Transverse colon (tissue), 4 donors: ENCODE results near the gene CRABP2. TPM values are rescaled to one million over a fixed set of nuclear protein-coding genes. Genes with fewer than 3 reads are reported as not detected.

Experiments
- DNase-seq: peaks from one replicate; pipeline ENCODE4 v3.0.0-alpha.2; 2019
- H3K27ac ChIP-seq, 4 donors: fragments of 200-600 bp; sonication (generic); 2 replicates each; pipeline ENCODE4 v1.5.1; 2016 to 2018; ENCODE audit warnings: inconsistent platforms in 4 of 4
- H3K27me3 ChIP-seq: fragments of 200-600 bp; sonication (generic); 2 replicates; pipeline ENCODE4 v1.5.1; 2017; ENCODE audit warnings: inconsistent platforms
- H3K36me3 ChIP-seq, 4 donors: fragments of 200-600 bp; sonication (generic); 2 replicates each; pipeline ENCODE4 v1.5.1; 2017 to 2019; ENCODE audit warnings: inconsistent platforms in 4 of 4
- H3K4me1 ChIP-seq, 4 donors: fragments of 200-600 bp; sonication (generic); 2 replicates each; pipeline ENCODE4 v1.5.1; 2017 to 2020; ENCODE audit warnings: inconsistent platforms in 4 of 4
- H3K4me3 ChIP-seq, 4 donors: fragments of 200-600 bp; sonication (generic); 1 replicate in 1 of 4; 2 replicates in 3 of 4; pipeline versions ENCODE4 v1.5.1 to v1.6.1; 2017 to 2019; ENCODE audit warnings: inconsistent platforms in 4 of 4
- H3K9me3 ChIP-seq, 2 donors: fragments of 200-600 bp; sonication (generic); 2 replicates each; pipeline ENCODE4 v1.5.1; 2017 to 2019; ENCODE audit warnings: inconsistent platforms in 2 of 2
- EP300 ChIP-seq: sonication (generic); formaldehyde crosslinking; IDR thresholded peaks from one replicate; pipeline ENCODE4 v1.6.1; 2017; ENCODE audit warnings: antibody characterized with exemption, low read depth
- POLR2A ChIP-seq: fragments of 450-650 bp; IDR thresholded peaks from one replicate; pipeline ENCODE4 v1.6.1; 2016; ENCODE audit warnings: antibody characterized with exemption, mild to moderate bottlenecking, moderate library complexity
- POLR2AphosphoS5 ChIP-seq, 3 donors: sonication (generic); formaldehyde crosslinking; IDR thresholded peaks; one replicate each; pipeline ENCODE4 v1.6.1; 2016; ENCODE audit warnings: antibody characterized with exemption in 3 of 3
- WGBS, 2 donors: methylation state at CpG; one replicate each; pipeline ENCODE4 v1.1.5; 2018; ENCODE audit warnings: low coverage in 1 of 2; 5-methylcytosine and 5-hydroxymethylcytosine counted together
- in situ Hi-C, 4 donors: fragments of 200-750 bp; cut with MboI; loops; one replicate each; pipeline versions ENCODE4 v1.15.0 to v1.15.1; 2017; ENCODE audit warnings: low sequenced_read_pairs in 3 of 4, low pct_ligation_motif_present in 1 of 4, low pct_unique_long_range_greater_than_20kb in 1 of 4
- intact Hi-C: fragments of 100-400 bp; cut with DNase I; formaldehyde crosslinking; loops from one replicate; pipeline ENCODE4 v1.15.1; 2023; ENCODE audit warnings: low total_unique reads
- total RNA-seq, 4 donors: library from RNA; depleted of rRNA; stranded (reverse); fragments of >200 nt; gene quantifications; one replicate each; pipeline ENCODE4 v1.1.0, GENCODE V29; 2016
- TF ChIP-seq, protein P1 (sequence below), 5 experiments: fragments of 200-600 bp in 3 of 5; fragments of 450-650 bp in 2 of 5; sonication (generic) in 3 of 5; IDR thresholded peaks; 1 replicate in 2 of 5; 2 replicates in 3 of 5; pipeline ENCODE4 v1.5.1; 2016 to 2017; ENCODE audit warnings: antibody characterized with exemption in 5 of 5, inconsistent platforms in 3 of 5, mild to moderate bottlenecking in 2 of 5, moderate library complexity in 1 of 5

CRABP2 gene
- total RNA-seq, 4 donors from 2014 or later: 0.79 to 1.9 TPM; not detected in 2

DNA sequence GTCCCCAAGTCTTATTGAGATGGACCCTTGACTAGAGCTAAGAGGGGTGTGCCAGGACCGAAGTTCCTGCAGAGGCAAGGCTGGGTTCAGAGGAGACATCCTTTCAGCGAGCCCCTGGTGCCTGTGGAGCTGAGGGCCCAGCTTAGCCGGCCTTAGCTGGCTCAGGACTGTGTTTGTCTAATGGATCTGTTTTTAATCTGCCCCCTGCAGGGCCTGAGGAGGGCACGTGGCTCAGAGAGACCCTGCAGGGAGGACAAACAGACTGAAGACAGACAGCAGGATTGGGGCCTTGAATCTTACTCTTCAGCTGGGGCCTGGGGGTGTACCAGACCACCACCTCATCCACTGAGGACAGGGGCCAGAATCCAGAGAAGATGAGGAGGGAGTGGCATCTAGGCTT, 1.6 kb downstream of the CRABP2 start:
- in situ Hi-C loops: loop anchor here in 1 of 4 donors (10.0 kb wide), 1 partner anchor 161 kb away; the partner anchor contains the start of gene NTRK1

DNA sequence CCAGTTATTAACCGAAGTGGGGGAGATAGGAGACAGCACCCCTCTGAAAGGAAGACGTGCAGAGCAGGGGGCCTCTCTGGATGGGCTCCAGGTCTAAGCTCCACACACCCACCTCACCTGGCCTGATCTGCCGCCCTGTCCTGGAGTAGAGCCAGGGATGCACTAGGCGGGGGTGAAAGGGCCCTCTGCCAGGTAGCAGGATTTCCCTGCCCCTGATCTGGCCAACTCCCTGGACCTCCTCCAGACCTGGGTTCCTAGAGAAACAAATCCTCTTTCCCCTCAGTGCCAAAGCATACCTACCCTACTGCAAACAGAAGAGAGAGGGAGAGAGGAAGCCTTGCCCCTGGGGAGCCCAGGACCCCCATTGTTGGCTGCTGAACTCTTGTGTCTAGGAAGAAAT, 2.0 kb downstream of the CRABP2 start:
- no peak for DNase-seq
- Histone ChIP-seq H3K4me1 (peaks cover 23 to 36% (median 28%) of the 10 kb centered on the region in 4 donors), H3K36me3 (no peaks in the 10 kb centered on the region), H3K9me3 (no peaks in the 10 kb centered on the region), H3K27ac (no peak overlapping the region), H3K4me3 (no peak overlapping the region), H3K27me3 (peaks cover 56% of the 10 kb centered on the region)
- WGBS, 2 donors: 66% methylated on average over 4 of the region's 4 CpGs; no CpG with 5 or more reads in 1 of the 2 donors
- intact Hi-C loops: no loop called here
- TF ChIP-seq POLR2A: no peak
- TF ChIP-seq, protein P1, sequence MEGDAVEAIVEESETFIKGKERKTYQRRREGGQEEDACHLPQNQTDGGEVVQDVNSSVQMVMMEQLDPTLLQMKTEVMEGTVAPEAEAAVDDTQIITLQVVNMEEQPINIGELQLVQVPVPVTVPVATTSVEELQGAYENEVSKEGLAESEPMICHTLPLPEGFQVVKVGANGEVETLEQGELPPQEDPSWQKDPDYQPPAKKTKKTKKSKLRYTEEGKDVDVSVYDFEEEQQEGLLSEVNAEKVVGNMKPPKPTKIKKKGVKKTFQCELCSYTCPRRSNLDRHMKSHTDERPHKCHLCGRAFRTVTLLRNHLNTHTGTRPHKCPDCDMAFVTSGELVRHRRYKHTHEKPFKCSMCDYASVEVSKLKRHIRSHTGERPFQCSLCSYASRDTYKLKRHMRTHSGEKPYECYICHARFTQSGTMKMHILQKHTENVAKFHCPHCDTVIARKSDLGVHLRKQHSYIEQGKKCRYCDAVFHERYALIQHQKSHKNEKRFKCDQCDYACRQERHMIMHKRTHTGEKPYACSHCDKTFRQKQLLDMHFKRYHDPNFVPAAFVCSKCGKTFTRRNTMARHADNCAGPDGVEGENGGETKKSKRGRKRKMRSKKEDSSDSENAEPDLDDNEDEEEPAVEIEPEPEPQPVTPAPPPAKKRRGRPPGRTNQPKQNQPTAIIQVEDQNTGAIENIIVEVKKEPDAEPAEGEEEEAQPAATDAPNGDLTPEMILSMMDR (IDR thresholded peaks at IDR 0.05): no peak
- TF ChIP-seq POLR2AphosphoS5 (IDR thresholded peaks at IDR 0.05): no peak
- no peak for TF ChIP-seq EP300
- in situ Hi-C loops: loop anchor here in 1 of 4 donors (10.0 kb wide), 1 partner anchor 161 kb away; the partner anchor contains the start of gene NTRK1

More for the DNA sequence above, 1.6 kb downstream of the CRABP2 start:
- H3K4me3 ChIP-seq: no peak overlapping the region
- DNase-seq: no peak
- no peaks in the 10 kb centered on the region for H3K9me3 ChIP-seq
- H3K4me1 ChIP-seq: peaks cover 23 to 36% (median 28%) of the 10 kb centered on the region in 4 donors
- no peak for TF ChIP-seq POLR2A
- H3K27ac ChIP-seq: no peak overlapping the region
- intact Hi-C loops: no loop called here
- H3K36me3 ChIP-seq: no peaks in the 10 kb centered on the region
- peaks cover 56% of the 10 kb centered on the region for H3K27me3 ChIP-seq
- 38% methylated on average over 4 of the region's 4 CpGs; no CpG with 5 or more reads in 1 of the 2 donors for whole genome bisulfite sequencing, 2 donors

DNA sequence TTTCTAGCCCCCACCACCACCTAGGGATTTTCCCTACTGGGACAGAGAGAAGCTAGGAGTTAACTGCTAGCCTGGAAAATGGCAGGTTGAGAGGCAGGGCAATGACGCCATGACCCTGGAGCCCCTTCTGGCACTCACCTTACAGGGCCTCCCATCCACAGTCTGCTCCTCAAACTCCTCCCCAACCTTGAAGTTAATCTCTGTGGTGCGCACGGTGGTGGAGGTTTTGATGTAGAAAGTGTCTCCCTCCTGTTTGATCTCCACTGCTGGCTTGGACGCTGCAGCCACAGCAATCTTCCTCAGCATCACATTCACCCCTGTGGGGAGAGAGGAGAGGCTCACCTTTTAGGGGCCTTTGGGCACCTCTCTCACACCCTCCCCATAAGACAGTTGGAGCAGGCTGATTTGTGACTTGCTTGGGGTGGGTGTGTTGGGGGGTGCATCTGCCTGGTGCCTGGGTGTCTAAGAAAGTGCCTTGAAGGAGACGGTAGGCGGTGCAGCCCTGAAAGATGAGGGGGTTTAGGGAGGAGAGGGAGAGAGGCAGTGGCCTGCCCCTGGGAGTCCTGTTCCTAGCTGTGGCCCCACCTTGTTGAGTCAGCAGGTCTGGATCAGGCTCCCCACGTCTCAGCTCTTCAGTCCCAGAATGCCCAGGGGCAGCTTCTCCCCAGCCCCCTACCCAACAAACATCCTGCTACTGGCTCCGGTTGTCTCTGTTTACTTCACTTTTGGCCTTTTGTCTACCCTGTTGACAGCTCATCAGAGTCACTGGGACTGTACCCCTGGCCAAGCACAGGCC, 4.4 kb downstream of the CRABP2 start:
- TF ChIP-seq EP300 (no peak), POLR2AphosphoS5 (IDR thresholded peaks at IDR 0.05) (no peak), POLR2A (no peak)
- TF ChIP-seq, protein P1 (IDR thresholded peaks at IDR 0.05): no peak
- in situ Hi-C loops (loop anchor here in 1 of 4 donors (10.0 kb wide), 1 partner anchor 164 kb away; the partner anchor contains the start of gene NTRK1), intact Hi-C loops (no loop called here)
- Histone ChIP-seq H3K4me1 (peaks cover 14 to 19% (median 16%) of the 10 kb centered on the region in 4 donors), H3K27me3 (peaks cover 56% of the 10 kb centered on the region), H3K4me3 (no peak overlapping the region), H3K36me3 (no peaks in the 10 kb centered on the region), H3K9me3 (no peaks in the 10 kb centered on the region), H3K27ac (no peak overlapping the region)
- 69% methylated on average over 8 of the region's 8 CpGs; no CpG with 5 or more reads in 1 of the 2 donors for WGBS, 2 donors
- DNase-seq: no peak

DNA sequence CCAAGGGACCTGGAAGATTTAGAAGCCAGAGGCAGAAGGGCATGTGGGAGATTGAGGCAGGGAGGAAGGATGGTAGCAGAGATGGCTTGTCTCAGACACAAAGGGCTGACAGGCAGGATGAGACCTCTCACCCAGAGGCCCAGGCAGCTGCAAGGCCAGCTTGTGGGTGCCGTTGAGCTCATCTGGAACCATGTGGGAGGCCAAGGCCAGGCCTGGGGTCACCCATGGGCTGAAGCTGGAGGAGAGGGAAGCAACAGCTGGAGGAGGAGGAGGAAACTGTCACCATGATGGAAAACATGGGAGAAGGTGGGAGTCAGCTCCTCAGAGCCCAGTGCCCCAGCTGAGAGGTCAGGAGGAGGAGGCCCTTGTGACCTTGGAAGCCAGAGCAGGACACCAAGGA, 6.4 kb downstream of the CRABP2 start:
- H3K27ac ChIP-seq: no peak overlapping the region
- in situ Hi-C loops: loop anchor here in 2 of 4 donors (25.0 kb wide), 1 partner anchor 163 kb away; the partner anchor contains the start of genes INSRR (in 2 of the 2) and NTRK1 (in 2 of the 2)
- no peaks in the 10 kb centered on the region for H3K36me3 ChIP-seq
- WGBS, 2 donors: 67 to 82% methylated on average over 1 of the region's 1 CpG
- intact Hi-C loops: loop anchor here (10.0 kb wide), 1 partner anchor 156 kb away; the partner anchor contains the start of gene INSRR
- peaks cover 40% of the 10 kb centered on the region for H3K27me3 ChIP-seq
- no peaks in the 10 kb centered on the region for H3K9me3 ChIP-seq
- no peak overlapping the region for H3K4me3 ChIP-seq
- no peak for DNase-seq
- no peak for TF ChIP-seq EP300
- no peak for TF ChIP-seq POLR2A
- no peak for TF ChIP-seq POLR2AphosphoS5 (IDR thresholded peaks at IDR 0.05)
- TF ChIP-seq, protein P1 (IDR thresholded peaks at IDR 0.05): no peak
- H3K4me1 ChIP-seq: peaks cover 0 to 5% (median 0%) of the 10 kb centered on the region in 4 donors
